GM04504 (cell line): ENCODE measurements around the gene JAG1.

Experiments used
- DNase-seq: peaks from one replicate; pipeline ENCODE4 v3.0.0-alpha.2; 2012; ENCODE audit warnings: low read depth

Gene JAG1

GRCh38 chr20:10699489-10699888 lies 25.7 kb upstream of the JAG1 start:
- DNase-seq = no peak

GRCh38 chr20:10696650-10697049 lies 22.9 kb upstream of the JAG1 start:
- no peak for DNase-seq

GRCh38 chr20:10689385-10689784 lies 15.6 kb upstream of the JAG1 start:
- no peak for DNase-seq

GRCh38 chr20:10687895-10688294 lies 14.1 kb upstream of the JAG1 start:
- DNase-seq = no peak

- no peak for DNase-seq
These were observed 12.7 kb upstream of the JAG1 start for GRCh38 chr20:10686356-10687133.

GRCh38 chr20:10683537-10683936 lies 9.7 kb upstream of the JAG1 start:
- DNase-seq = no peak

GRCh38 chr20:10682939-10683338 lies 9.1 kb upstream of the JAG1 start:
- no peak for DNase-seq

GRCh38 chr20:10681494-10681893 lies 7.7 kb upstream of the JAG1 start:
- DNase-seq = no peak

- DNase-seq = no peak
These were observed 6.8 kb upstream of the JAG1 start for GRCh38 chr20:10680571-10680970.

GRCh38 chr20:10679269-10679668 lies 5.5 kb upstream of the JAG1 start:
- DNase-seq = no peak

- no peak for DNase-seq
These were observed 2.7 kb upstream of the JAG1 start for GRCh38 chr20:10676518-10676917.

- no peak for DNase-seq
These were observed 1.6 kb upstream of the JAG1 start for GRCh38 chr20:10675450-10675848.

GRCh38 chr20:10674684-10675449 lies 1.1 kb upstream of the JAG1 start:
- DNase-seq = no peak

- DNase-seq = no peak
These were observed 490 bp downstream of the JAG1 start for GRCh38 chr20:10673176-10673841.

- DNase-seq = no peak
These were observed 1.1 kb downstream of the JAG1 start for GRCh38 chr20:10672624-10673127.

GRCh38 chr20:10671919-10672623 lies 1.7 kb downstream of the JAG1 start:
- no peak for DNase-seq

GRCh38 chr20:10671221-10671918 lies 2.4 kb downstream of the JAG1 start:
- no peak for DNase-seq

- no peak for DNase-seq
These were observed 3.1 kb downstream of the JAG1 start for GRCh38 chr20:10670501-10671220.

- DNase-seq = no peak
These were observed 3.9 kb downstream of the JAG1 start for GRCh38 chr20:10669843-10670446.

- no peak for DNase-seq
These were observed 5.0 kb downstream of the JAG1 start for GRCh38 chr20:10668677-10669368.
